Pons (tissue), 1 donor: Measurements from ENCODE around the gene TIFAB.

Source experiments
- DNase-seq: peaks from one replicate; pipeline ENCODE4 v3.0.0-alpha.2; 2016; ENCODE audit warnings: low spot score

The TIFAB gene

DNA sequence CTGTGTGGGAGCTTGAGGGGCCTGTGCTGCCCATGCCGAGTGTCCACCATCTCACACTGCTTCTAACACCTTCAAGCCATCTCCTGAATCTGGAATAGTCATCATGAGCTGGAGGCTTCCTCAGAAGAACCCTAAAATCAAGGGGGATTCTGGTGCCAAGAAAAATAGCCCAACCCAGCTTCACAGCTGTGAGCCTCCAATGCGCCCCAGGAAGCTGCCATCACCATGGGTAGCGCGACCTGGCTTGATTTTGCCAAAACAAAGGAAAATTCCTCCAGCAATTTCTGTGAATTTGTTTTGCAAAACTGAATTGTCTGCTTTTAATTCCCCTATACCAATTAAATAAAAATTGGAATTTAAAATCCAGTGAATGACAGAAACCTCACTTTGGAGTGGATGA lies 6.2 kb upstream of the TIFAB start:
- DNase-seq, result no peak

DNA sequence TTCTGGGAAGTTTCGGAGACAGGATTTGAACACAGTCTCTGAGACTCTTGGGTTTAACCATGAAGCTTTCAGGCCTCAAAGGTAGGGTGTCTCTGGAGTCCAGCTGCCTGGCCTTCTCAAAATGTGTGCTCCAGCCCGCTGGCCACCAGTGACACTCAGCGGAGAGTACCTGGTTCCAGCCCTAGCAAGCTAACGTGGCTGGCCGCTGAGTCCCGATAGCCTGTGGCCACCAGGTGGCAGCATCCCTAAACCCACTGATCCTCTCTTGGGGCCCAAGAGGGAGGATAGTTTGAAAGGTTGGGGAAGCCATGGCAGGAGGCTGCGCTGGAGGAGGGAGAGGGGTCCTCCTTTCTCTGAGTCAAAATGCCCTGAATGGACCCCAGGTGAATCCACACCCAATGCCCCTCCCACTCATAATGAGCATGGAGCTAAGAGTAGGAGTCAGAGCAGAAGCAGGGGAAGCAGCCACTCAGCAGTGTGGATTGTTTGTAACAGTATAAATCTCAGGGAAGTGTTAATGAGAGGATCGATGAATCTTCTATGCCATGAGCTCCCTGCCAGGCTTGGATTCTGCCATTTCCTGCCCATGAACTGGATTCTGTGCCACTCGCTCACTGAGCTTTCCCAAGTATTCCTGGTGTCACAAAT lies 5.4 kb upstream of the TIFAB start:
- peak; percentile 42 for DNase-seq

DNA sequence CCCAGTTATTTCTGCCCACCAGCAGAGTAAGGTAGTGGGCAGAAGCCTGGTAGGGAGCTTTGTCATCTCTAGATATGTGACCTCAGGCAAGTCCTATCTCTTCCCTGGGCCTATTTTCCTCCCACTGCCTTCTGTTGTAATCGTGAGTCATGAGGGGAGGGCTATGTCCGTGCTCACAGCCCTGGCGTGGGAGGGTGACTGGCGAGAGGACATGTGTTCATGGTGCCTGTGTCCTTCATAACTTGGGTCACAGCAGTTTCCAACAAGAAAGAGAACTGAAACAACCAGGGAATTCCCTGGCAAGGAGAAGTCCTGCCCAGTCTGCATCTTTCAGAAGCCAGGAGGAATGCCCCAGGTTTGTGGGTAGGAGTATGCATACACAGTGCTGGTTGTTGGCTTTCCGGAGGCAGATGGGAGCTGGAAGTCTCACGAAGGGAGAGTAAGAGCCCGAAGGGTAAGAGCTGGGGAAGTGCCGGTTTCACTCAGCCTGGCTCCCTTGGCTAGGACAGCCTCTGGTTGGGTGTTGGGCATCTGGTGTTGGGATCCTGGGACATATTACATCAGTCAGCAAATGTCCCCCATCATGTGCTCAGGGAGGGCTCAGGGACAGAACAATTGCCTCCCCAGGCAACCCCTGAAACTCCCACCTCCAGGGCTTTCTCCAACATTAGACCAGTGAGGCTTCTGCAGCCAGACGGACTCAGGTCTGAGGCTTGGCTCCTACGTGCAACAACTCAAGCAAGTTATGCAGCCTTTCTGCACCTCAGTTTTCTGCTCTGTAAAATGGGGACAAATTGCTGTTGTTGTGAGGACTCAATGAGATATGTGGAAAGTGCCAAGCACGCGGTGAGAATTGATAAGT lies 4.3 kb upstream of the TIFAB start:
- DNase-seq, result peak; percentile 77

DNA sequence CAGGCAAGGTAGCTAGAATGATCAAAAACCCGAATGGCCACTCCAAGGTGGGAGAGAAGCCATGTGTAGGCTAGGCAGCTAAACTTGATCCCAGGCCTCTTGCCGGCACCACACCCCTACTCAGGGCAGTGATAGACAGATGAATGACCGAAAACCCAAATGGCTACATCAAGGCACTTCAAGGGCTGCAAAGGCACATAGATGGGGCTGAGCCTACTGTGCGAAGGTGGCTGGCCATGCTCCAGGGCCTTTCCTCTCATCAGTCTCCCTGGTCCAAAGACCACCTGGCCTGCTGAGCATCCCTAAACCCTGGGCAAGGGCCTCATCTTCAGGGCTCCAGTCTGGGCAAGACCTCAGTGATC lies 3.7 kb upstream of the TIFAB start:
- no peak for DNase-seq

DNA sequence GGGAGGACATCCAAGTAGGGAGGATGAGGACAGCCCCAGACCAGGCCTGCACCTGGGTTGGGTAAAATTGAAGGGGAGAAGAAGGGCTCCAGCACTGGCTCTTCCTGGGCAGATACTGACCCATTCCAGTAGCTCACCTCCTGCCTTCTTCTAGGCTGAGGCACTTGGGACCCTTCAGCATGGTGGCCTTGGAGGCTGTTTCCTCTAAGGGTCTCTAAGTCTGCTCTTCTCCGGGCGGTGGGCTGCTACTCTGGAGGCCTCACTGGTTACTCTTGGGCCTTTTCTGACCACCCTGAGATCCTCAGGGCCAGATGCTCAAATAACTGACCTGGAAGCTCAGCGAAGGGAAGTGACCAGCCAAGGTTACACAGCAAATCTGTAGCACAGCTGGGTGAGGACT lies 2.8 kb upstream of the TIFAB start:
- DNase-seq, result no peak

DNA sequence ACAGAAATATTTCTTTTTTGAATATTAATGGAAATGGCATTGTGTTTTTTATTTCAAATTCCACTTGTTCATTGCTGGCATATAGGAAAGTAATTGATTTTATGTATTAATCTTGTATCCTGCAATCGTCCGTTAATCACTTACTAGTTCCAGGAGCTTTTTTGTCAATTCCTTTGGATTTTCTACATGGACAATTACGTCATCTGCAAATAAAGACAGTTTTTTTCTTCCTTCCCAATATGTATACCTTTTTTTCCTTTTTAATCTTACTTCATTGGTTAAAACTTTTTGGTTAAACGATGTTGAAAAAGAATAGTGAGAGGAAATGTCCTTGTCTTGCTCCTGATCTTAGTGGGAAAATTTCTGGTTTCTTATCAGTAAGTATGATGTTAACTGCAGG lies 1.5 kb upstream of the TIFAB start:
- DNase-seq, result no peak

DNA sequence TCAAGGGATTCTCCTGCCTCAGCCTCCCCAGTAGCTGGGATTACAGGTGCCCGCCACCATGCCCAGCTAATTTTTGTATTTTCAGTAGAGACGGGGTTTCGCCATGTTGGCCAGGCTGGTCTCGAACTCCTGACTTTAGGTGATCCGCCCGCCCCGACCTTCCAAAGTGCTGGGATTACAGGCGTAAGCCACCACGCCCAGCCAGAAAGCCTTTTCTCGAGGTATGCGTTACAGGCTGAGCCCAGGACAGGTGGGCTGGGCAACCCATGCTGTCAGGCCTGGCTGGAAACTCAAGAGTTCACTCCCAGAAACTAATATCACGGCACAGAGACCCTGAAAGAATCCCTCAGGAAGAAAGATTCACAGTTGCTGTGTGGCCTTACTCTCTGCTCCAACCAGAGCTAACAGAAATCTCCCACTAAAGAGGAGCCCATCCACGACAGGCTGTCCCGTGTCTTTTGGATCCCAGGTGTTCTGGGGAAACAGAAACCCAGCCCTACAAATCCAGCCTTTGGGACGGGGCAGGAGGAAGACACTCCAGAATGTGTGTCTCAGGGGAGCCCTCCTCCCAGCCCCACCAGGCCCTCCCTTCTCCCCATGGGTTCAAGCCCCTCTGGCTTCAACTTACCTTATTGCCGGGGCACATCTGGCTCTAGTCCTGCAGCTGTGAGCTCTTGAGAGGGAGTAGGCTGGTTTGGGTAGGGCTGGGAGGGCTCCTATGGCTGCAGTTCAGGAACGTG lies 400 bp downstream of the TIFAB start:
- DNase-seq, result no peak

DNA sequence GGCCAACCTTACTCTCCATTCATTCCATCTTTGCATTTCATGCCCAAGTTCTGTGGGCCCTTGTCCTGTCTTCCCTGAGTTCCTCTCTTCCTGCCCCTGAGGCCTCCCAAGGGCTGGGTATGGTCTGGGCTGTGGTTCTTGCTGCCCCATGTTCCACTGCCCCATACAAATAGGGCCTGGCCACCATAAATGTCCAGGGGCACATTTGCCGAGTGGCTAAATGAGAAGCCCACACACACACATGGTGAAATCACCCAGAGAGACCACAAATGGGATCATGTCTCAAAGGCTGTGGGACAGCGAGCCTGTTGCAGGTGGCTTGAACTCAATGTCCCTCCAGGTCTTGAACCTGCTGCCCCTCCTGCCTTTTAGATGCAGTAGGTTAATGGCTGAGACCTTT lies 1.2 kb downstream of the TIFAB start:
- no peak for DNase-seq

DNA sequence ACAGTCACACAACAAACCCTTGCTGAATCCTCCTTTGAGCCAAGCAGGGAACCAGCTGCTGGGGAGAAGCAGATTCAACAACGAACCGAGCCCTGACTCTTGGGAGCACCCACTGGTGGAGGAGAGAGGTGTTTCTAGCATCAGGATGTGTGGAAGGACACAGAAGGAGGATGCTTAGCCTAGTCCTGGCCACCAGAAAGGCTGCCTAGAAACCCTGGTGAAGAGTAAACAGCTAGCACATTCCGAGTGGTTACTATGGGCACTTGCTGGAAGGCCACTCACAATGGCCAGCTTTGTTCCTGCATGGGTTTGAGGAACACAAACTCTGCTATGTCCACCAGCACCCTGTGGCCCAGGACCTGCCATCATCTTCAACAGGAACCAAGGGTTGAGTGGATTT lies 1.8 kb downstream of the TIFAB start:
- DNase-seq, result no peak

DNA sequence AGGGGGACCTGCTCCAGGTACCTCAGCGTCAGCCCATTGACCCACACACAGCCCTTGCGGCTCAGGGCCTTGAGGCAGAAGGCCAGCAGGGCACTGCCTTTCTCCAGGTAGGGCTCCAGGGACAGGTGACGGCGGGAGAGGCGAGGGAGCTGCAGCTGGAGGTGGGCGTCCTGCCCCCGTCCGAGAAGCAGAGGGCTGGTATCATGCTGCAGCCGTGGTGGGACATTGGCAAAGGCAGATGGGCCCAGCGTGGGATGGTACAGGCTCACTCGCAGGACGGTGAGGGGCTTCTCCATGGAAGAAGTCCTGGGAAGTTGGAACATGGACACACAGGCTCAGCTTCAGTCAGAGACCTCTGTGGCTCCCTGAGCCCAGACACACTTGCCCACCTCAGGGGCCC lies 2.5 kb downstream of the TIFAB start:
- DNase-seq, result no peak

DNA sequence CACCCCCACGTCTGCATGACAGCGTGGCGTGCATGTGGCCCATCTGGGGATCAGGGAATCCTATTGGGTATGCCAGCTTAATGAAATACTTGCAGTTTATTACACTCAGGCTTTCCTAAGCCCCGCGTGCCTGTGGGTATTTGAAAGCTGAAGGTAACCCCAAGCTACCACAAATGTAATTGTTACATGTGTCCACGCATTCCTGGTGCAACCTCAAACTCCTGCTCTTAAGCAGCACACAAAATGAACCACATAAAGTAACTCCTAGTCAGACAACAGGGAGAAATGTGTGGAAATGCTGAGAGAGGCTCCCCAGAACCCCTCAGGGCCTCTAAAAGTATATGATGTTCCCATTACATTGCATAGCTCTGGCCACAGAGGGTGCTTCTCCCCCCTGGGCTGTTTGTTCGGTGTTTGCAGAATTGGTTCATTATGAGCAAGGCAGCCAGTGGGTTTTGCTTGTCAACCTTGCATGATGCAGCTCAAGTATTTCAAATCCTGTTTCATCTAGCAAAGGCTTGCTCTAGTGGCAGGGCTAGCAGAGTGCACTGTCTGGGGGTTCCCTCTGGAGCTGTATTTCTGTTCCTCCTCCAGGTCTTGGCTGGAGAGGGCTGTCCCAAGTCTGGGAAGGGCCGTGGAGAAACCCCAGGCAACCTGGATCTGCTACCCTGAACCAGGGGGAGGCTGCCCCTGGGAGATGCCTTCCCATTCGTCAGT lies 3.2 kb downstream of the TIFAB start:
- no peak for DNase-seq

DNA sequence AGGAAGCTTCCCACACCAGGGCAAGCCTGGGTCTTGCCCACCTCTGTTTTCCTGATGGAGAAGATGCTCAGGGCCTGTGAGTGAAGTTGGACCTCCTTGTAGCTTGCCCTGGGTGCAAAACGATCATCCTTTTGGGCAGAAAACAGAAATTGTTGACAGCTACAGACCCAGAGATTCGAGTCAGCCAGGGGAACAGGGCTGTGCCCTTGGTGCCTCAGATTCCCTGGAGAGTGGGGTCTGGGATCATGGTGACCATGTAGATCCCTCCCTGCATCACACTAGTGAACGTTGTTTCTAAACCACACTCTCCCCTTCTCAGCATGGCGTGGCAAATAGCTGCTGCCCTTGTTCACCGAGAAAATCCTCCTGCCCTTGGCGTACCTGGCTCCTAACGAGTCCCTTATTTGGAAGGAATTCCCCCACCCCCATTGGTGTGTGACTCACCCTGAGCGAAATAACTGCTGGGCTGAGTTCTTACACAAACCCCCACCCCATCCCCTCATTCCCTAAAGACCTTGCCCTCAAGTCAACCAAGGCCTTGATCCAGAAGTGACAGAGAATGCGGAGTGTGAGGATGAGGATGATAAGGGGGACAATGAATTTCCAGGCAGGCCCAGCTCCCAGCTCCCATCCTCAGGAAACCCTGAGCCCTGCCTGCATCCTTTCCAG lies 3.9 kb downstream of the TIFAB start:
- DNase-seq, result no peak

DNA sequence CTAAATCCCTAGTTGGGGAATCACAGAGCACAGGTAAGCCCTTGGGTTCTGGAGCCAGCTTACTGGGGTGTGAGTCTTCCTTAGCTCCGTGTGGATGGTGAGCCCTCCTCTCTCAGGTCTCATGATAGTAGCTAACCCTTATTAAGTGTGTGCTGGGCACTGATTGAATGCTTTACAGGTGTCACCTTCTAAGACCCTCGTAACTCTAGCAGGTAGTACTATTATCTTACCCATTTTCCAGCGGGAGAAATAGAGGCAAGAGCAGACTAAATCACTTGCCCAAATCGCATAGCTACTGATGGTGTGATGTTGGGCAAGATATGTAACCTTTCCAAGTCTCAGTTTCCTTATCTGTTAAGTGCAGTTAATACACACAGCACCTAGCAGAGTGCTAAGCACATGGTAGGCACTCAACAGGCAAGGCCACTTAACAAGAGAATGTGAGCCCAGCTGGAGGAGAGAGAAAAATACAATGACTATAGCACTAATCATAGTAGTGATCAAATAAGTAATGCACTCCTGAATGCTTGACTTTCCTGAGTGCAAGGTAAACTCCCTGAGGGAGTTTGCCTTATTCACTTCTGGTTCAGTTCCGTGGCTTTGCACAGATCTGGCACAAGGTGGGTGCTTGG lies 4.7 kb downstream of the TIFAB start, which contains the start of gene DCANP1:
Gene DCANP1 (minus strand): TSS at position 51 of the 632 bp plus-strand sequence. CDS start 240 bp downstream, outside the sequence.
- DNase-seq, result no peak

DNA sequence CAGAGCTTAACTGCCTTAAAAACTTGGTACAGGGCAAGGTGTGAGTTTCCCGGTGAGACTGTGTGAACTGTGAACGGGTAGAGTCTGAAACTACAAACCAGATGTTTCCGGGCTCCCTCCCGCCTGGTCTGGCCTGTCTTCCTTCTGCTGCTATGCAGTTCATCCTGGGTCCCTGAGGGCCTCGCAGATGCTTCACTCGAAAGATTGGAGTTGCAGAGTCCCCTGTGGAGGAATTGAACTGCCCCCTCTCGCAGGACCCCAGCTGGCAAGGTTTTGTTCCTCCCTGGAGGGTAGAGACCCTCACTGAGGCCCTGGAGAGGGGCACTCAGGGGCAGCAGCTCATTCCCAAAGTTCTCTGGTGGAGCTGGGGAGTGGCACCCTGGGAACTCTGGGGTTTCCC lies 5.5 kb downstream of the TIFAB start:
- DNase-seq, result no peak

DNA sequence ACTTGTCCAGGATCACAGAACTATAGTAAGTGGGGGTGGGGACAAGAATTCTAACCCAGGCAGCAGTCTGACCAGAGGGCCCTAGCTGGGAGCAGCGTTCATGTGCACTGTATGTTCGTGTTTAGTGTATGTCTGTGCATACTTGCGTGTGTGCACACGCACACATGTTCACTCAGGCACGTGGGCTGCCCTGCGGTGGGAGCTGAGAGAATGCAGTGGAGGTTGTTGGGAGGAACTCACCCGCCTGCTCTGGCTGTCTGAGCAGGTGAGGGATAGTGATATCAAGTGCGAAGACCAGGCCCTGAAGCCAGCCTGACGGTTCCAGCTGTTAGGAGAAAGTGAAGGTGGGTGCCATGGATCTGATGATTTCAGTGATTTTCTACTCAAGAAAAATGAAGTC lies 5.9 kb downstream of the TIFAB start:
- no peak for DNase-seq

DNA sequence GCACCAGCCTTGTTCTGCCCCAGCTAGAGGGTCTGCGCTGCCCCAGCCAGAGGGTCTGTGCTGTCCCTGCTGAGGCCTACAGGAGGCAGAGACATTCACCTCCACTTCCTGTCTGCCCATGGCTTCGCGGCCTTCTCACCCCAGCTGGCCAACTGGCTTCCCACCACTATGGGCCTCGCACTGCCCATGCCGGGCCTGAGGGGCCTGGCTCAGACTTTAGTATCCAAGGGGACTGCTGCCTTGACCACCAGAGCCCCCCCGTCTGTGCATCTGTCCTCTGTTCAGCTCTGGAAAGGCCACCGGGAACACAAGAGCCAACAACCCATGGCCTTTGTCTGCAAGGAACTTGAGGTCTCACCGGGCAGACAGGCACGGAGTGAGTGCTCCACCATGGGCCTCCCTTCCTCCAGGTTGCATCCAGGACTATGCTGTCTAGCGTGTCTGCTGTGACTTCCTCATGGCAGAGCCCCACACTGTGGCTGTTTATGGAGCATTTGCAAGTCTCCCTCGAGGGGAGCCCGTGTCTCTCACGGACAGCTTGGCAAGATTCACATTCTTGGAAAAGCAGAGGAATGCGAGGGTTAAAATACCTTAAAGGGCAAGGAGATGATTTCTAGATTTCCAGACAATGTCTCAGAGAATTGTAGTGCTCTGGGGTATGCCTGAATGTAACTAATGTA lies 6.7 kb downstream of the TIFAB start:
- DNase-seq, result no peak

DNA sequence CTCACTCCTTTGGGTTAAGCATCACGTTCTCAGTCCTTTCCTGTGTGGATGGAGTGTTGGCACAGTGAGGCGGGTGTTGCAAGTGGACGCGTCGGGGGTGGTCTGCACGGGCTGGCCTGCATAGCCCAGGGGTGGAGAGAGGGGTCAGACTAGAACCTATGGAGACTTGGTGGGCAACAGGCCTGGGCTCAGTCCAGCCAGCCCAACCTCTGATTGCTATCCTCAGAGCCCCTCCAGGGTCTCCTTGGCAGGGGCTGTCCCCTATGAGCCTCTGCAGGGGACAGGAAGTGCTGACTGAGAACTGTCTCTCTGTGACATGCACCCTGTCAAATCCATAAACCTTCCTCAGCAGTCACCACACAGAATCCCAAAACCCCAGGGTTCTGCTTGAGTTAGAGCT lies 7.3 kb downstream of the TIFAB start:
- no peak for DNase-seq

DNA sequence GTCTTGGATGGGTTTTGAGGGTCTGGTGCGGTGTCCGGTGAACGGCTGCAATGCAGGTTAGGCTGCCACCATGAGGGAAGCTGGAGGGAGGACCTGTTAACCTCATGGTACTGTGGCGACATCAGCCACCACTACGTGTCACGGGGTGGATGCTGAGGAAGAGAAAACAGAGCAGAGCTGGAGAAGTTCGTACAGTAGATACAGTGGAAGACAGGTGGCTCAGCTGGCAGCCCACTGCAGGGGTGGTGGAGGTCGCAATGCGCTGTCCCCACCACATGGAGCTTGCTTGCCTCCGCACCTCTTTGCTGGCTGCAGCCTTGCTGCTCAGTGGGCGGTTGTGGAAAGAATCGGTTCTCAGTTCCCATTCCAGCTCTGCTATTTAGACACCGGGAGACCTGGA lies 7.8 kb downstream of the TIFAB start:
- DNase-seq, result no peak

DNA sequence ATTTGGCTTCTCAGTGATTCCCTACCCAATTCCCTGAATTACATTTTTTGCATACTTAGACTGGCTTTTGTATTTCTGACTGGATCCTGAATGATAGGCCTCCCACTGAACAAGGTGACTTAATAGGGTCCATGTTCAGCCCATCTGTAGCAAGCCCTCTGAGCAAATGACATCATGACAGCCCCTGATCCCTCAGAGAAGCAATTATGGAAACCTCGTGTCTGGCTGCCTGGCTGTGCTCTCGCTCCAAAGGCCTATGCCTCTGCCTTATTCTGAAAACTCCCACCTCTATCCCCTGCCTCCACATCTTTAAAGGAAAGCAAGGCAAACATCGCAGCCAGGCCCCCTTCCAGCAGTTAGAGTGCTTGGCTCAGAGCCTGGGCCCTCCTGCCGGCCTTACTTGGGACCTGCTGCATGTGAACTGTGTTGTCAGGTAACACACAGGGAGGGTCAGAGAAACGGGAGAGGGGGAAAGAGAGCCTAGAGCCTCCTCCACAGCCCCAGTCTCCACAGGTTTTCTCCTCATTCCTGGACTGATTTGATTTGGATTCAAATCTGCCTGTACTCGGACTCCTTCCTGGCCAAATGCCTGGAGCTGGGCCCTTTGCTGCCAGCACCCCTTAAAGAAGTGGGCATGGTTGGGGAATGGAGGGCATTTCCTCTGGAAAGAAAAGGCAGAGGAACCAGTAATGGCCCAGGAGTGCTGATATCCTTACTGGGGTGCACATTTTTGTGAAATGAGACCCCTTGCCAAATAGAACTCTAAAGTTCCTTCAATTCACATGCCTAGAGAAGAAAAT lies 8.8 kb downstream of the TIFAB start:
- DNase-seq, result no peak
